Esophagus muscularis mucosa (tissue), 4 donors: ENCODE data around the gene PICK1. TPM values are rescaled to one million over a fixed set of nuclear protein-coding genes. Genes with fewer than 3 reads are reported as not detected.

ENCODE experiments used
- DNase-seq: peaks from one replicate; pipeline ENCODE4 v3.0.0-alpha.2; 2017; ENCODE audit errors: extremely low spot score
- H3K27ac ChIP-seq, 4 donors: fragments of 200-600 bp; sonication (generic); replicated peaks in 1 of 4; 1 replicate in 3 of 4; 2 replicates in 1 of 4; pipeline ENCODE4 v1.5.1; 2016 to 2019; ENCODE audit warnings: mild to moderate bottlenecking in 1 of 4
- H3K27me3 ChIP-seq, 4 donors: fragments of 200-600 bp; sonication (generic); one replicate each; pipeline versions ENCODE4 v1.5.1 to v1.6.0; 2016 to 2019
- H3K36me3 ChIP-seq, 4 donors: fragments of 200-600 bp; sonication (generic); one replicate each; pipeline ENCODE4 v1.5.1; 2016 to 2019
- H3K4me1 ChIP-seq, 4 donors: fragments of 200-600 bp; sonication (generic); one replicate each; pipeline ENCODE4 v1.5.1; 2016 to 2019
- H3K4me3 ChIP-seq, 4 donors: fragments of 200-600 bp; sonication (generic); 1 replicate in 2 of 4; 2 replicates in 2 of 4; pipeline ENCODE4 v1.5.1; 2016 to 2019; ENCODE audit warnings: mild to moderate bottlenecking in 4 of 4, moderate library complexity in 1 of 4
- H3K9me3 ChIP-seq, 4 donors: fragments of 200-600 bp; sonication (generic); 1 replicate in 3 of 4; 2 replicates in 1 of 4; pipeline ENCODE4 v1.5.1; 2016 to 2019
- EP300 ChIP-seq: sonication (generic); formaldehyde crosslinking; IDR thresholded peaks from one replicate; pipeline ENCODE4 v1.6.1; 2017; ENCODE audit warnings: antibody characterized with exemption
- POLR2A ChIP-seq: fragments of 450-650 bp; IDR thresholded peaks from one replicate; pipeline ENCODE4 v1.6.1; 2017; ENCODE audit warnings: antibody characterized with exemption, moderate library complexity, mild to moderate bottlenecking, low read depth
- POLR2AphosphoS5 ChIP-seq, 2 donors: sonication (generic); formaldehyde crosslinking; IDR thresholded peaks; one replicate each; pipeline ENCODE4 v1.6.1; 2017; ENCODE audit warnings: antibody characterized with exemption in 2 of 2
- WGBS: methylation state at CpG from one replicate; pipeline ENCODE4 v1.1.5; 2018; 5-methylcytosine and 5-hydroxymethylcytosine counted together
- intact Hi-C: fragments of 100-400 bp; cut with DNase I; formaldehyde crosslinking; loops from one replicate; pipeline ENCODE4 v1.15.1; 2023
- total RNA-seq, 4 donors: library from RNA; depleted of rRNA; stranded (reverse); fragments of >200 nt; gene quantifications; one replicate each; pipeline versions ENCODE4 v1.1.0 to v1.2.1, GENCODE V29; 2016
- TF ChIP-seq, protein P1 (sequence below), 3 experiments: fragments of 200-600 bp in 2 of 3; fragments of 450-650 bp in 1 of 3; sonication (generic) in 2 of 3; IDR thresholded peaks; one replicate each; pipeline ENCODE4 v1.5.1; 2017 to 2019; ENCODE audit warnings: antibody characterized with exemption in 3 of 3, mild to moderate bottlenecking in 2 of 3, moderate library complexity in 1 of 3

Gene PICK1
- total RNA-seq, 4 donors from 2014 or later = 23.3 to 36.1 (median 31.1) TPM

DNA sequence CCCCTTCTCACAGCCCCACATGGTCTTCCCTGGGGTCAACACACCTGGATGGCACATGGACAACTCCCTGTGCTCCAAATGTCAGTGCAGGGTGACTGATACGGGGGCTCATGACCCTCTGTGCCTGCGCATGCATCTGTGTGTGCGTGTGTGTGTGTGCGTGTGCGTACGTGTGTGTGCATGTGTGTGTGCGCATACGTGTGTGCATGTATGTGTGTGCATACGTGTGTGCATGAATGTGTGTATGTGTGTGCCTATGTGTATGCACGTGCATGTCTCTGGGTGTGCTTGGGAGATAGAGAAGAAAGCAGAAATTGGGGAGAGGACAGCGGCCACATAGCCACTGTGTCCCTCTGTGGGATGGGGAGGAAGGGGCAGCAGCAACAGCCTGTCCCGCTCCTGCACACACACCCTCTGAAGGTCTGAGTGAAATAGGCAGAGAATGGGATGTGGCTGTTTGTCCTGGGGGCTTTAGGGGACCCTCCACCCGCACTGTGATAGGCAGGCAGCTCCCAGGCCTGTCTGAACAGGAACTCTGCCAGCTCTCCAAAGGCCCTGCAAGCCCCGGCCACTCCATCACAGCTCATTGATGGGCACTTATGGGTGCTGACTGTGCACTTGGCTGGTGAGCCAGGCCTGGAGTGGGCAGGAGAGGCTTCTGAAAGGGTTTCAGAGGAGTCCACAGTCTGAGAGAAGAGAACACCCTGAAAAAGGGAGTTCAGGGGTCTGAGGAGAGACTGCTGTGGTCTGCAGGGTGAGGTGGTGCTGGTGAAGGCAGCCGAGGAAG is 28.7 kb upstream of the PICK1 start:
- TF ChIP-seq EP300 = no peak
- TF ChIP-seq, protein P1, sequence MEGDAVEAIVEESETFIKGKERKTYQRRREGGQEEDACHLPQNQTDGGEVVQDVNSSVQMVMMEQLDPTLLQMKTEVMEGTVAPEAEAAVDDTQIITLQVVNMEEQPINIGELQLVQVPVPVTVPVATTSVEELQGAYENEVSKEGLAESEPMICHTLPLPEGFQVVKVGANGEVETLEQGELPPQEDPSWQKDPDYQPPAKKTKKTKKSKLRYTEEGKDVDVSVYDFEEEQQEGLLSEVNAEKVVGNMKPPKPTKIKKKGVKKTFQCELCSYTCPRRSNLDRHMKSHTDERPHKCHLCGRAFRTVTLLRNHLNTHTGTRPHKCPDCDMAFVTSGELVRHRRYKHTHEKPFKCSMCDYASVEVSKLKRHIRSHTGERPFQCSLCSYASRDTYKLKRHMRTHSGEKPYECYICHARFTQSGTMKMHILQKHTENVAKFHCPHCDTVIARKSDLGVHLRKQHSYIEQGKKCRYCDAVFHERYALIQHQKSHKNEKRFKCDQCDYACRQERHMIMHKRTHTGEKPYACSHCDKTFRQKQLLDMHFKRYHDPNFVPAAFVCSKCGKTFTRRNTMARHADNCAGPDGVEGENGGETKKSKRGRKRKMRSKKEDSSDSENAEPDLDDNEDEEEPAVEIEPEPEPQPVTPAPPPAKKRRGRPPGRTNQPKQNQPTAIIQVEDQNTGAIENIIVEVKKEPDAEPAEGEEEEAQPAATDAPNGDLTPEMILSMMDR (IDR thresholded peaks at IDR 0.05) = no peak
- no peak for TF ChIP-seq POLR2AphosphoS5 (IDR thresholded peaks at IDR 0.05)
- no peak for TF ChIP-seq POLR2A
- WGBS = 92% methylated on average over 14 of the region's 15 CpGs
- no peaks in the 10 kb centered on the region for H3K27me3 ChIP-seq
- H3K4me3 ChIP-seq = no peak overlapping the region
- no peak overlapping the region for H3K27ac ChIP-seq
- H3K9me3 ChIP-seq = no peaks in the 10 kb centered on the region
- peaks cover 4 to 44% (median 13%) of the 10 kb centered on the region in 4 donors for H3K4me1 ChIP-seq
- intact Hi-C loops = no loop called here
- no peak for DNase-seq
- no peaks in the 10 kb centered on the region for H3K36me3 ChIP-seq

DNA sequence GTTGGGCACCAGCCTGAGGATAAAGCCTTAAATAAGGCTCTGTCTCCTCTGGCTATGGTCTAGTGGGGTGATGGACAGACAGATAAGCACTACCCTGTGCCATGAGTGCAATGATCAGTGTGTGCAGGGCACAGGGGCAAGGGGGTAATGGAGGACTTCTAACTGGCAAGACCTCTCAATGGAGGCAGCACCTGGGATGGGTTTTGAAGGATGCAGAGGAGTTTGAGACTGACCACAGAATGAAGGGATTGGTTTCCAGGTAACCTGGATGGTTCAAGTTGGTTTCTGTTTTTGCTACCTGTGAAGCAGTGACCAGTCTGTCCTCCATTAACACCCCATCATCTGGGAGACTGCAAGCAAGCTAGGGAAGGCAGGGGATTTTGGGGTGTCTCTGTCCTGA is 27.8 kb upstream of the PICK1 start:
- Histone ChIP-seq H3K36me3 (no peaks in the 10 kb centered on the region), H3K27ac (peak overlapping the region in 1 of 4 donors; percentile 1), H3K9me3 (no peaks in the 10 kb centered on the region), H3K27me3 (no peaks in the 10 kb centered on the region), H3K4me3 (no peak overlapping the region), H3K4me1 (peaks cover 12 to 52% (median 21%) of the 10 kb centered on the region in 4 donors)
- intact Hi-C loops = no loop called here
- no peak for TF ChIP-seq POLR2A
- TF ChIP-seq, protein P1 (IDR thresholded peaks at IDR 0.05) = no peak
- TF ChIP-seq POLR2AphosphoS5 (IDR thresholded peaks at IDR 0.05) = no peak
- TF ChIP-seq EP300 = no peak
- DNase-seq = no peak

DNA sequence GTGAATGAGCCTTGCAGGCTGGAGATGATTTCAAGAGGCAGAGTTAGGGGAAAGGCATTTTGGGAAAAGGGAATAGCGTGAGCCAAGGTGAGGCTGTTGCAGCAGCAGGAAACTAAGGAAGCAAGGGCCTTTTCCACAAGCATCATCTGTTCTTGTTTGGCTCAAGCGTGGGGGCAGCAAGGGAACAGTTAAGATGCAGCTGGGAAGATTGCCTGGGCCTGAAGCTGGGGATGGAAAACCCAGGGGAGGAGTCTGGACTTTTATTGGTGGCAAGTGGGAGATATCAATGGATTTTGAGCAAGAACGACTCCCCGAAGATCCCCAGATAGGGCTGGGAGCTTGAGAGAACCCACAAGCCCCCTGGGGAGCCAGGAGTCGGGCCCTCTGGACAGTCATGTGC is 27.3 kb upstream of the PICK1 start:
- Histone ChIP-seq H3K9me3 (no peaks in the 10 kb centered on the region), H3K36me3 (no peaks in the 10 kb centered on the region), H3K4me1 (peaks cover 17 to 52% (median 27%) of the 10 kb centered on the region in 4 donors), H3K27me3 (no peaks in the 10 kb centered on the region), H3K4me3 (no peak overlapping the region), H3K27ac (peak overlapping the region in 3 of 4 donors; percentile 1 to 77 (median 34))
- no peak for TF ChIP-seq EP300
- TF ChIP-seq, protein P1 (IDR thresholded peaks at IDR 0.05) = no peak
- TF ChIP-seq POLR2AphosphoS5 (IDR thresholded peaks at IDR 0.05) = no peak
- no peak for TF ChIP-seq POLR2A
- intact Hi-C loops = no loop called here
- DNase-seq = no peak
- 80% methylated on average over 5 of the region's 5 CpGs for WGBS

DNA sequence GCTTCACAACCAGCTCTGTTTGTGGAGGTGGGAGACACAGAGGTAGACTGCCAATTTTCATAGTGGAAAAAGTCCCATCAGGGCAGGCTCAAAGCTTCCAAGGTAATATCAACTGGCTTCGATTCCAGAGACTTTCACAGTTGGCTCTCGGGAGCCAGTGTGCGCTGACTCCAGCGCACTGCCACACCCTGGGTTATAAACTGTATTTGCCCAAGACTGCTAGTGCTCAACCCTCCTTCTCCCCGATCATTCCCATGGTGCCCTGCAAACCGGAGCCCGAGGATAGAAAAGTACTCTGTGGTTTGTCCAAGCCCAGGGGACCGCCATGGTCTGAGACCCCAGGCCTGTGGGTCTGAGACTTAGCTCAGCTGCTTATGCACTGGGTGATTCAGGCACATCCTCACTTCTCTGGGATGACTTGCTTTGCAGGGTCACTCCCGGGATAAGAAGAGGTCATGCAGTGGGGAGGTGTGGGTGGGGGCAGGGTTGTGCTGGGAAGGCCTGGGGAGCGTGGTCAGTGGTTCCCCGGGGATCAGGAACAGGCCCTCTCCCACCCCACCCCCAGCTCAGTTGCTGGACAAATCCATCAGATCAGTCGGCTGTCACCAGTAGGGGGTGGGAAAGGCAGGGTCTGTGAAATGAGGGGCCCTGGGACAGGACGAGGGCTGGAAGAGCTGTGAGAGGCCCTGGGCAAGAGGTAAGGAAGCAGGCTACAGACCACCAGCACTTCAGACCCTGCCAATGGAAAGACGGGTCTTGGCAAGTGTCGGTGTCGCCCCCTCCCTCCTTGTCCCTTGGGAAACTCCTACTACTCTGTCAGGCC is 26.7 kb upstream of the PICK1 start:
- H3K4me1 ChIP-seq = peaks cover 19 to 58% (median 29%) of the 10 kb centered on the region in 4 donors
- no peak for DNase-seq
- H3K4me3 ChIP-seq = no peak overlapping the region
- no peaks in the 10 kb centered on the region for H3K9me3 ChIP-seq
- peak overlapping the region in 3 of 4 donors; percentile 23 to 77 (median 34) for H3K27ac ChIP-seq
- intact Hi-C loops = no loop called here
- TF ChIP-seq EP300 = no peak
- TF ChIP-seq POLR2AphosphoS5 (IDR thresholded peaks at IDR 0.05) = no peak
- TF ChIP-seq, protein P1 (IDR thresholded peaks at IDR 0.05) = no peak
- TF ChIP-seq POLR2A = no peak
- H3K36me3 ChIP-seq = no peaks in the 10 kb centered on the region
- H3K27me3 ChIP-seq = no peaks in the 10 kb centered on the region
- WGBS = 83% methylated on average over 10 of the region's 16 CpGs
